HEK293 (cell line): ENCODE data around the gene GNPDA2.
A peak's percentile ranks its signal among the peaks of the same experiment; 100 is the strongest.

ENCODE experiments used
- CTCF ChIA-PET: fragments of 350-600 bp; formaldehyde crosslinking; extraction: SDS; loops from one replicate; lab custom pipeline; 2021; ENCODE audit warnings: antibody characterized with exemption; lab: Yijun Ruan, JAX
- POLR2A ChIA-PET: fragments of 300-600 bp; formaldehyde crosslinking; extraction: SDS; loops from one replicate; lab custom pipeline; 2020; ENCODE audit warnings: antibody characterized with exemption, inconsistent platforms; lab: Yijun Ruan, JAX
- H3K27ac ChIP-seq: fragments of 200-500 bp; sonication (Bioruptor generic); 2 replicates; pipeline ENCODE4 v1.5.1; 2014; ENCODE audit warnings: low read depth, low read length, control low read depth, inconsistent platforms; ENCODE audit errors: extremely low read depth
- H3K36me3 ChIP-seq, 2 experiments: fragments of 200-500 bp in 1 of 2; sonication (Bioruptor generic) in 1 of 2; 1 replicate in 1 of 2; 2 replicates in 1 of 2; pipeline ENCODE4 v1.5.1; 2014 to 2017; ENCODE audit warnings: inconsistent platforms in 2 of 2, low read length in 2 of 2; ENCODE audit not compliant: control insufficient read depth in 2 of 2, insufficient read depth in 1 of 2
- H3K4me1 ChIP-seq: fragments of 200-500 bp; sonication (Bioruptor generic); 2 replicates; pipeline ENCODE4 v1.5.1; 2014; ENCODE audit warnings: mild to moderate bottlenecking, low read length, inconsistent platforms; ENCODE audit not compliant: control insufficient read depth, insufficient read depth
- H3K4me3 ChIP-seq: 2 replicates; pipeline ENCODE4 v1.5.1; 2011; ENCODE audit warnings: low read depth, mild to moderate bottlenecking, control low read depth, low read length, moderate library complexity
- H3K9me3 ChIP-seq: fragments of 200-500 bp; sonication (Bioruptor generic); 2 replicates; pipeline ENCODE4 v1.5.1; 2014; ENCODE audit warnings: low read depth, low read length, inconsistent platforms; ENCODE audit not compliant: control insufficient read depth, insufficient read depth
- HIC1 ChIP-seq: fragments of 450-650 bp; formaldehyde crosslinking; IDR thresholded peaks from 2 replicates; pipeline ENCODE4 v1.5.1; 2016; ENCODE audit warnings: missing biosample characterization, missing genetic modification characterization
- MZF1 ChIP-seq: fragments of 450-650 bp; formaldehyde crosslinking; IDR thresholded peaks from 2 replicates; pipeline ENCODE4 v1.5.1; 2017; ENCODE audit warnings: missing biosample characterization, missing genetic modification characterization, borderline replicate concordance
- OSR2 ChIP-seq: fragments of 450-650 bp; formaldehyde crosslinking; IDR thresholded peaks from 2 replicates; pipeline ENCODE4 v1.5.1; 2016; ENCODE audit warnings: missing biosample characterization, missing genetic modification characterization
- OVOL3 ChIP-seq: fragments of 450-650 bp; formaldehyde crosslinking; IDR thresholded peaks from 2 replicates; pipeline ENCODE4 v1.5.1; 2016; ENCODE audit warnings: missing biosample characterization, missing genetic modification characterization
- RBAK ChIP-seq: fragments of 450-650 bp; formaldehyde crosslinking; IDR thresholded peaks from 2 replicates; pipeline ENCODE4 v1.5.1; 2016; ENCODE audit warnings: missing biosample characterization, missing genetic modification characterization
- WT1 ChIP-seq: fragments of 450-650 bp; formaldehyde crosslinking; IDR thresholded peaks from 2 replicates; pipeline ENCODE4 v1.5.1; 2016; ENCODE audit warnings: missing biosample characterization, missing genetic modification characterization
- ZBTB1 ChIP-seq: fragments of 450-650 bp; formaldehyde crosslinking; IDR thresholded peaks from 2 replicates; pipeline ENCODE4 v1.5.1; 2016; ENCODE audit warnings: missing biosample characterization, missing genetic modification characterization
- ZBTB7A ChIP-seq: fragments of 450-650 bp; formaldehyde crosslinking; IDR thresholded peaks from 2 replicates; pipeline ENCODE4 v1.5.1; 2016; ENCODE audit warnings: low read depth, missing biosample characterization, missing genetic modification characterization
- ZFHX2 ChIP-seq: fragments of 450-650 bp; formaldehyde crosslinking; conservative IDR thresholded peaks from 2 replicates; pipeline ENCODE4 v1.5.1; 2016; ENCODE audit warnings: missing biosample characterization, missing genetic modification characterization
- ZNF114 ChIP-seq: fragments of 450-650 bp; formaldehyde crosslinking; IDR thresholded peaks from 2 replicates; pipeline ENCODE4 v1.5.0; 2017; ENCODE audit warnings: missing biosample characterization, missing genetic modification characterization
- ZNF19 ChIP-seq: fragments of 450-650 bp; formaldehyde crosslinking; IDR thresholded peaks from 2 replicates; pipeline ENCODE4; 2016; ENCODE audit warnings: missing biosample characterization, missing genetic modification characterization, low read depth
- ZNF26 ChIP-seq: fragments of 450-650 bp; formaldehyde crosslinking; IDR thresholded peaks from 2 replicates; pipeline ENCODE4 v1.5.1; 2016; ENCODE audit warnings: missing biosample characterization, missing genetic modification characterization
- ZNF311 ChIP-seq: fragments of 450-650 bp; formaldehyde crosslinking; IDR thresholded peaks from 2 replicates; pipeline ENCODE4 v1.5.1; 2017; ENCODE audit warnings: missing biosample characterization, missing genetic modification characterization, borderline replicate concordance
- ZNF366 ChIP-seq: fragments of 450-650 bp; formaldehyde crosslinking; conservative IDR thresholded peaks from 2 replicates; pipeline ENCODE4 v1.5.1; 2016; ENCODE audit warnings: missing biosample characterization, missing genetic modification characterization
- ZNF404 ChIP-seq: fragments of 450-650 bp; formaldehyde crosslinking; IDR thresholded peaks from 2 replicates; pipeline ENCODE4 v1.5.1; 2017; ENCODE audit warnings: missing biosample characterization, missing genetic modification characterization
- ZNF529 ChIP-seq: fragments of 450-650 bp; formaldehyde crosslinking; IDR thresholded peaks from 2 replicates; pipeline ENCODE4 v1.5.1; 2017; ENCODE audit warnings: missing genetic modification characterization, missing biosample characterization; ENCODE audit not compliant: insufficient replicate concordance
- ZNF585B ChIP-seq: fragments of 450-650 bp; formaldehyde crosslinking; IDR thresholded peaks from 2 replicates; pipeline ENCODE4 v1.5.1; 2016; ENCODE audit warnings: missing biosample characterization, missing genetic modification characterization
- ZNF639 ChIP-seq: fragments of 450-650 bp; formaldehyde crosslinking; IDR thresholded peaks from 2 replicates; pipeline ENCODE4 v1.5.1; 2016; ENCODE audit warnings: missing biosample characterization, missing genetic modification characterization
- ZNF660 ChIP-seq: fragments of 450-650 bp; IDR thresholded peaks from 2 replicates; pipeline ENCODE4 v1.5.1; 2018; ENCODE audit warnings: missing biosample characterization, mild to moderate bottlenecking, missing genetic modification characterization
- ZNF670 ChIP-seq: fragments of 450-650 bp; formaldehyde crosslinking; IDR thresholded peaks from 2 replicates; pipeline ENCODE4 v1.5.1; 2016; ENCODE audit warnings: missing biosample characterization, missing genetic modification characterization, low read depth
- ZNF777 ChIP-seq: fragments of 450-650 bp; formaldehyde crosslinking; IDR thresholded peaks from 2 replicates; pipeline ENCODE4 v1.5.1; 2017; ENCODE audit warnings: missing biosample characterization, missing genetic modification characterization, borderline replicate concordance
- TF ChIP-seq, protein P1 (sequence below): fragments of 450-650 bp; formaldehyde crosslinking; IDR thresholded peaks from 2 replicates; pipeline ENCODE4 v1.5.1; 2016; ENCODE audit warnings: missing biosample characterization, missing genetic modification characterization
- TF ChIP-seq, protein P2 (sequence below): fragments of 450-650 bp; formaldehyde crosslinking; IDR thresholded peaks from 2 replicates; pipeline ENCODE4 v1.5.1; 2016; ENCODE audit warnings: missing biosample characterization, missing genetic modification characterization
- TF ChIP-seq, protein P3 (sequence below): fragments of 450-650 bp; formaldehyde crosslinking; IDR thresholded peaks from 2 replicates; pipeline ENCODE4 v1.5.1; 2016; ENCODE audit warnings: missing biosample characterization, missing genetic modification characterization

Gene GNPDA2

DNA sequence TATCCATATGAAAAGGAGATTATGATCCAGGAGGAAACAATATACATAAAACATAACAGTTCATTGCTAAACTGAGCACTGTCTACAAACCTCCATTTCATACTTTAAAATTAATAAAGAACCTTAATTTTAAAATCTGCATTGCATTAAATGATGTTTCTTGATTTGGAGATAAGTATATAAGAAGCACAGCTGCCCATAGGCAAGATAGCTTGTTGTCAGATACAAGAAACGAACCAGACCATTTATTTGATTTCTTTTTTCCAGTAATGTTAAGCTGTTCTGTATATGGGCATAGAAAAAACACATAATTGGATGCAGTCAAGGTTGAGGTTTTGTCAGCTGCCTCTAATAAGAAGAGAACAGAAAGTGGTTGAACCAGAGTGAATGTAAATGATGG lies 41.7 kb downstream of the GNPDA2 start:
- CTCF ChIA-PET: no interaction called here
- TF ChIP-seq ZNF404 (tag by site-specific recombination): no peak
- no peak for TF ChIP-seq ZNF114 (tag by site-specific recombination)
- no peak for TF ChIP-seq MZF1 (tag by site-specific recombination)
- TF ChIP-seq RBAK (tag by site-specific recombination): no peak
- TF ChIP-seq ZNF366 (tag by site-specific recombination): no peak
- no peak for TF ChIP-seq ZNF670 (tag by site-specific recombination)
- TF ChIP-seq ZNF529 (tag by site-specific recombination): no peak
- TF ChIP-seq ZNF19 (tag by site-specific recombination): no peak
- TF ChIP-seq, protein P1, sequence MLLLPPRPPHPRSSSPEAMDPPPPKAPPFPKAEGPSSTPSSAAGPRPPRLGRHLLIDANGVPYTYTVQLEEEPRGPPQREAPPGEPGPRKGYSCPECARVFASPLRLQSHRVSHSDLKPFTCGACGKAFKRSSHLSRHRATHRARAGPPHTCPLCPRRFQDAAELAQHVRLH (tag by site-specific recombination): no peak
- TF ChIP-seq ZNF311 (tag by site-specific recombination): no peak
- TF ChIP-seq ZNF639 (tag by site-specific recombination): no peak
- no peak for TF ChIP-seq ZBTB1 (tag by site-specific recombination)
- TF ChIP-seq ZFHX2 (tag by site-specific recombination): no peak
- TF ChIP-seq ZNF585B (tag by site-specific recombination): no peak
- TF ChIP-seq ZNF777 (tag by site-specific recombination): no peak
- no peak for TF ChIP-seq OSR2 (tag by site-specific recombination)
- TF ChIP-seq HIC1: no peak
- TF ChIP-seq ZNF660 (tag by site-specific recombination): no peak
- TF ChIP-seq OVOL3 (tag by site-specific recombination): no peak
- TF ChIP-seq ZNF26 (tag by site-specific recombination): no peak

DNA sequence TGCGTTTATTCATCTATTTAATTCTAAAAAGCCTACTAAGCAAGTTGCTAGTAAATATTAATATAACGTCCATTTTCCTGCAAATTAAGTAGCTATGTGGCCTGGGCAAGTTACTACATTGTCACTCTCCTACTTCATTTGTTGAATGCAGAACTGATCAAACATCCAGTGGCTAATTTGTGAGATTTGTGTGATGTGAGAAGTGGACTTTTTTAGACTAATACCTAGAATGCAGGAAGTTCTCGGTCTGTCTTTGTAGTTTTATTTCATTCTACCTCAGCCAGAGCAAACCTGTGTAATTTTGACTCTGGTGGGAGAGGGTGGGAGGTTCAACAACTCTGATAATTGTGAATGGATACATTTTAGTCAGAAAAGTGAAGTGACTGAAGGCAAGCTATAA lies 47.3 kb downstream of the GNPDA2 start:
- ChIA-PET POLR2A (interaction anchor here (2.2 kb wide), 1 partner anchor 47 kb away, joined by 16 read pairs; the partner anchor contains the start of gene GNPDA2), CTCF (no interaction called here)
- Histone ChIP-seq H3K4me3 (peak overlapping the region; percentile 84), H3K9me3 (no peaks in the 10 kb centered on the region), H3K4me1 (no peaks in the 10 kb centered on the region), H3K36me3 (peaks cover 7 to 32% of the 10 kb centered on the region in 2 experiments; a peak in 2 of 3 replicates), H3K27ac (no peak overlapping the region)
- TF ChIP-seq, protein P2, sequence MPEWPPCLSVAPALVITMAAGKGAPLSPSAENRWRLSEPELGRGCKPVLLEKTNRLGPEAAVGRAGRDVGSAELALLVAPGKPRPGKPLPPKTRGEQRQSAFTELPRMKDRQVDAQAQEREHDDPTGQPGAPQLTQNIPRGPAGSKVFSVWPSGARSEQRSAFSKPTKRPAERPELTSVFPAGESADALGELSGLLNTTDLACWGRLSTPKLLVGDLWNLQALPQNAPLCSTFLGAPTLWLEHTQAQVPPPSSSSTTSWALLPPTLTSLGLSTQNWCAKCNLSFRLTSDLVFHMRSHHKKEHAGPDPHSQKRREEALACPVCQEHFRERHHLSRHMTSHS: no peak
- TF ChIP-seq WT1: no peak
- TF ChIP-seq ZBTB7A: no peak
- TF ChIP-seq, protein P3, sequence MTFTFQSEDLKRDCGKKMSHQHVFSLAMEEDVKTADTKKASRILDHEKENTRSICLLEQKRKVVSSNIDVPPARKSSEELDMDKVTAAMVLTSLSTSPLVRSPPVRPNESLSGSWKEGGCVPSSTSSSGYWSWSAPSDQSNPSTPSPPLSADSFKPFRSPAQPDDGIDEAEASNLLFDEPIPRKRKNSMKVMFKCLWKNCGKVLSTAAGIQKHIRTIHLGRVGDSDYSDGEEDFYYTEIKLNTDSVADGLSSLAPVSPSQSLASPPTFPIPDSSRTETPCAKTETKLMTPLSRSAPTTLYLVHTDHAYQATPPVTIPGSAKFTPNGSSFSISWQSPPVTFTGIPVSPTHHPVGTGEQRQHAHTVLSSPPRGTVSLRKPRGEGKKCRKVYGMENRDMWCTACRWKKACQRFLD (tag by site-specific recombination): no peak

More for the DNA sequence above, 41.7 kb downstream of the GNPDA2 start:
- POLR2A ChIA-PET: no interaction called here
- Histone ChIP-seq H3K36me3 (peaks cover 11 to 83% of the 10 kb centered on the region in 2 experiments; a peak in 2 of 3 replicates), H3K9me3 (no peaks in the 10 kb centered on the region), H3K27ac (no peak overlapping the region), H3K4me3 (no peak overlapping the region), H3K4me1 (no peaks in the 10 kb centered on the region)
